Epithelial cell of proximal tubule (primary cell): ENCODE data around the gene GGA2. TPM values are rescaled to one million over a fixed set of nuclear protein-coding genes. Genes with fewer than 3 reads are reported as not detected.

ENCODE experiments used
- DNase-seq: peaks from one replicate; pipeline ENCODE4 v3.0.0-alpha.2; 2011; ENCODE audit warnings: low read depth
- H3K4me3 ChIP-seq: 2 replicates; pipeline ENCODE4 v1.5.1; 2011; ENCODE audit warnings: low read depth, mild to moderate bottlenecking, low read length
- CTCF ChIP-seq: conservative IDR thresholded peaks from 2 replicates; pipeline ENCODE4 v1.5.1; 2012; ENCODE audit warnings: low read depth, mild to moderate bottlenecking, low read length
- total RNA-seq: library from RNA; depleted of rRNA; stranded (reverse); fragments of >200 nt; gene quantifications from 2 replicates; pipeline ENCODE4 v1.2.3, GENCODE V29; 2015

GGA2 gene
- total RNA-seq, 1 donor from 2014 or later: 30.8 TPM

- no peak for DNase-seq
- no peak for TF ChIP-seq CTCF
- no peak overlapping the region for H3K4me3 ChIP-seq
Measured at GRCh38 chr16:23432176-23433128, 77.8 kb downstream of the GGA2 start.

- TF ChIP-seq CTCF: no peak
- H3K4me3 ChIP-seq: no peak overlapping the region
- DNase-seq: no peak
Measured at GRCh38 chr16:23428351-23428750, 81.9 kb downstream of the GGA2 start.

- H3K4me3 ChIP-seq: no peak overlapping the region
- TF ChIP-seq CTCF: no peak
- DNase-seq: no peak
Measured at GRCh38 chr16:23424292-23424958, 85.9 kb downstream of the GGA2 start.

- TF ChIP-seq CTCF: no peak
Measured at GRCh38 chr16:23423496-23424049, 86.7 kb downstream of the GGA2 start.

GRCh38 chr16:23420011-23420410, 90.3 kb downstream of the GGA2 start:
- no peak for TF ChIP-seq CTCF
- H3K4me3 ChIP-seq: no peak overlapping the region
- DNase-seq: no peak

More at GRCh38 chr16:23423496-23424049, 86.7 kb downstream of the GGA2 start:
- peak; percentile 82 for DNase-seq
- H3K4me3 ChIP-seq: no peak overlapping the region

GRCh38 chr16:23416816-23417215, 93.5 kb downstream of the GGA2 start:
- no peak for DNase-seq
- TF ChIP-seq CTCF: no peak
- no peak overlapping the region for H3K4me3 ChIP-seq
